ENCODE data around the gene UIMC1. TPM values are rescaled to one million over a fixed set of nuclear protein-coding genes. Genes with fewer than 3 reads are reported as not detected.

The UIMC1 gene
- total RNA-seq, 4 donors from 2014 or later, result 34.7 to 51.1 (median 48.9) TPM

GRCh38 chr5:176908675-176909368, 97.8 kb downstream of the UIMC1 start:
- Histone ChIP-seq H3K9me3 (no peaks in the 10 kb centered on the region), H3K36me3 (peaks cover 46 to 63% (median 55%) of the 10 kb centered on the region in 4 donors), H3K27ac (replicated peaks in 1 of 4) (no peak overlapping the region), H3K4me3 (no peak overlapping the region), H3K4me1 (peaks cover 0 to 6% (median 5%) of the 10 kb centered on the region in 4 donors), H3K27me3 (no peaks in the 10 kb centered on the region)
- intact Hi-C loops (cut with DNase I), result no loop called here
- DNase-seq (ENCODE audit: extremely low spot score), result no peak
- TF ChIP-seq POLR2A (IDR thresholded peaks at IDR 0.05; ENCODE audit: low read depth), result no peak
- TF ChIP-seq EP300 (IDR thresholded peaks at IDR 0.05), result no peak
- no peak for TF ChIP-seq POLR2AphosphoS5 (IDR thresholded peaks at IDR 0.05)
- no peak for TF ChIP-seq CTCF (IDR thresholded peaks at IDR 0.05)
- 93% methylated on average over 5 of the region's 5 CpGs for WGBS

DNA sequence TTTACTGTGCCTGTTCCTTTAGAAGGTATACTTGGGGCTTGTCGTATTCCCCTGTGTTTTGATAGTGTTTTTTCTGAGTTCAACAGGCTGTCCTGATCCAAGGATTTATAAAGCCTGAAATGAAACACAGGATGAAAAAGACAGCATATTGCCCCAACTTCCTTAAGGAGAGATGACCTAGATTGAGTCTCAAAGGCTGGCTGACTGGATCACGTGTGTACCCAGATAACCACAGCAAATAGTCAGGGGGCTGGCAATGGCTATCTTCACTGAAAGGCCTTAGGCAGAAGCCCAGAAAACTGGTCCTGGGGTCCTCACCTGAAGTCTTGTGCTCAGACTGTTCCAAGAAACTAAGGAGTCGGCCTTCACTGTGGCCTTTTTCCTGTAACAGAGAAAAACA, 99.8 kb downstream of the UIMC1 start:
- WGBS, result 87% methylated on average over 3 of the region's 3 CpGs
- Histone ChIP-seq H3K36me3 (peaks cover 49 to 83% (median 70%) of the 10 kb centered on the region in 4 donors), H3K9me3 (no peaks in the 10 kb centered on the region), H3K4me3 (no peak overlapping the region), H3K4me1 (peaks cover 0 to 2% (median under 1%) of the 10 kb centered on the region in 4 donors), H3K27ac (replicated peaks in 1 of 4) (no peak overlapping the region), H3K27me3 (no peaks in the 10 kb centered on the region)
- no peak for DNase-seq (ENCODE audit: extremely low spot score)
- TF ChIP-seq EP300 (IDR thresholded peaks at IDR 0.05) (no peak), POLR2A (IDR thresholded peaks at IDR 0.05; ENCODE audit: low read depth) (no peak), POLR2AphosphoS5 (IDR thresholded peaks at IDR 0.05) (no peak), CTCF (IDR thresholded peaks at IDR 0.05) (no peak)
- intact Hi-C loops (cut with DNase I), result no loop called here

GRCh38 chr5:176906126-176906525, 100.5 kb downstream of the UIMC1 start:
- Histone ChIP-seq H3K27me3 (no peaks in the 10 kb centered on the region), H3K36me3 (peaks cover 49 to 87% (median 70%) of the 10 kb centered on the region in 4 donors), H3K27ac (replicated peaks in 1 of 4) (no peak overlapping the region), H3K4me1 (no peaks in the 10 kb centered on the region), H3K4me3 (no peak overlapping the region), H3K9me3 (no peaks in the 10 kb centered on the region)
- no peak for DNase-seq (ENCODE audit: extremely low spot score)
- TF ChIP-seq POLR2AphosphoS5 (IDR thresholded peaks at IDR 0.05) (no peak), POLR2A (IDR thresholded peaks at IDR 0.05; ENCODE audit: low read depth) (no peak), EP300 (IDR thresholded peaks at IDR 0.05) (no peak), CTCF (IDR thresholded peaks at IDR 0.05) (no peak)
- 100% methylated on average over 1 of the region's 1 CpG for WGBS
- intact Hi-C loops (cut with DNase I), result no loop called here

GRCh38 chr5:176904276-176904675, 102.3 kb downstream of the UIMC1 start:
- TF ChIP-seq POLR2A (IDR thresholded peaks at IDR 0.05; ENCODE audit: low read depth) (no peak), CTCF (IDR thresholded peaks at IDR 0.05) (no peak), POLR2AphosphoS5 (IDR thresholded peaks at IDR 0.05) (no peak), EP300 (IDR thresholded peaks at IDR 0.05) (no peak)
- no peak for DNase-seq (ENCODE audit: extremely low spot score)
- Histone ChIP-seq H3K4me3 (no peak overlapping the region), H3K36me3 (peaks cover 49 to 76% (median 68%) of the 10 kb centered on the region in 4 donors), H3K27ac (replicated peaks in 1 of 4) (no peak overlapping the region), H3K27me3 (no peaks in the 10 kb centered on the region), H3K9me3 (no peaks in the 10 kb centered on the region), H3K4me1 (peaks cover 0 to 13% (median 5%) of the 10 kb centered on the region in 4 donors)
- 82% methylated on average over 3 of the region's 3 CpGs for WGBS
- intact Hi-C loops (cut with DNase I), result no loop called here

Data from esophagus muscularis mucosa (tissue), 4 donors.